Mesenchymal stem cell (in vitro differentiated cells and primary cell): Measurements from ENCODE around the gene LYG2. TPM values are rescaled to one million over a fixed set of nuclear protein-coding genes. Genes with fewer than 3 reads are reported as not detected.
A peak's percentile ranks its signal among the peaks of the same experiment; 100 is the strongest.
"Not testable (repeated sequence)": the region's sequence is repeated elsewhere in the genome, so short reads cannot be mapped to it uniquely, and the experiment has no call there.

ENCODE experiments used
- DNase-seq: peaks from one replicate; pipeline ENCODE4 v3.0.0-alpha.2; 2013
- H2AFZ ChIP-seq: one replicate; pipeline ENCODE4 v1.6.1; 2013; ENCODE audit warnings: low read depth, mild to moderate bottlenecking, control low read depth, inconsistent platforms, low read length, moderate library complexity
- H2AK5ac ChIP-seq: 2 replicates; pipeline ENCODE4 v1.6.1; 2013; ENCODE audit warnings: low read length, moderate library complexity, mild to moderate bottlenecking, inconsistent platforms; ENCODE audit not compliant: severe bottlenecking
- H2BK120ac ChIP-seq: one replicate; pipeline ENCODE4 v1.6.1; 2013; ENCODE audit warnings: low read depth, mild to moderate bottlenecking, inconsistent platforms, low read length, moderate library complexity
- H2BK12ac ChIP-seq, 2 experiments: one replicate each; pipeline ENCODE4 v1.6.1; 2013; ENCODE audit warnings: inconsistent platforms in 2 of 2, low read length in 2 of 2, mild to moderate bottlenecking in 2 of 2, moderate library complexity in 2 of 2, control low read depth in 1 of 2
- H2BK15ac ChIP-seq: one replicate; pipeline ENCODE4 v1.6.1; 2013; ENCODE audit warnings: mild to moderate bottlenecking, low read depth, inconsistent platforms; ENCODE audit not compliant: poor library complexity, severe bottlenecking
- H2BK5ac ChIP-seq: 2 replicates; pipeline ENCODE4 v1.6.1; 2013; ENCODE audit warnings: low read depth, mild to moderate bottlenecking, low read length, control low read depth, inconsistent platforms; ENCODE audit not compliant: poor library complexity, severe bottlenecking
- H3K14ac ChIP-seq, 2 experiments: one replicate each; pipeline ENCODE4 v1.6.1; 2013; ENCODE audit warnings: inconsistent platforms in 2 of 2, low read length in 2 of 2, control low read depth in 1 of 2, mild to moderate bottlenecking in 1 of 2, moderate library complexity in 1 of 2
- H3K18ac ChIP-seq, 2 experiments: one replicate each; pipeline ENCODE4 v1.6.1; 2013; ENCODE audit warnings: inconsistent platforms in 2 of 2, low read length in 2 of 2, control low read depth in 1 of 2, low read depth in 1 of 2, mild to moderate bottlenecking in 1 of 2
- H3K23ac ChIP-seq, 2 experiments: one replicate each; pipeline ENCODE4 v1.6.1; 2013; ENCODE audit warnings: inconsistent platforms in 2 of 2, low read length in 2 of 2, mild to moderate bottlenecking in 2 of 2, moderate library complexity in 2 of 2, control low read depth in 1 of 2
- H3K27ac ChIP-seq: 2 replicates; pipeline ENCODE4 v1.5.1; 2013; ENCODE audit warnings: mild to moderate bottlenecking, moderate library complexity, low read length, control low read depth, inconsistent platforms; ENCODE audit not compliant: poor library complexity, severe bottlenecking
- H3K27me3 ChIP-seq, 2 experiments: 2 replicates each; pipeline versions ENCODE4 v1.6.1 to v1.7.0; 2013; ENCODE audit warnings: low read length in 2 of 2, mild to moderate bottlenecking in 2 of 2, moderate library complexity in 2 of 2, control low read depth in 1 of 2, inconsistent platforms in 1 of 2; ENCODE audit not compliant: control insufficient read depth in 1 of 2, insufficient read depth in 1 of 2
- H3K36me3 ChIP-seq, 2 experiments: 2 replicates each; pipeline versions ENCODE4 v1.6.1 to v1.7.0; 2013; ENCODE audit warnings: low read length in 2 of 2, control low read depth in 1 of 2, inconsistent platforms in 1 of 2, low read depth in 1 of 2, mild to moderate bottlenecking in 1 of 2; ENCODE audit not compliant: insufficient read depth in 2 of 2, control insufficient read depth in 1 of 2
- H3K4ac ChIP-seq, 2 experiments: one replicate each; pipeline ENCODE4 v1.6.1; 2013; ENCODE audit warnings: inconsistent platforms in 2 of 2, low read length in 2 of 2, mild to moderate bottlenecking in 2 of 2, moderate library complexity in 2 of 2, control low read depth in 1 of 2, low read depth in 1 of 2
- H3K4me1 ChIP-seq: 2 replicates; pipeline ENCODE4 v1.6.1; 2013; ENCODE audit warnings: low read depth, low read length, control low read depth; ENCODE audit not compliant: control insufficient read depth, insufficient read depth
- H3K4me2 ChIP-seq: 2 replicates; pipeline ENCODE4 v1.6.1; 2013; ENCODE audit warnings: low read length, mild to moderate bottlenecking, inconsistent platforms; ENCODE audit not compliant: poor library complexity, severe bottlenecking
- H3K4me3 ChIP-seq, 2 experiments: 2 replicates each; pipeline versions ENCODE4 v1.5.1 to v1.7.0; 2013; ENCODE audit warnings: low read length in 2 of 2, mild to moderate bottlenecking in 2 of 2, control low read depth in 1 of 2, low read depth in 1 of 2; ENCODE audit not compliant: insufficient read depth in 1 of 2
- H3K79me1 ChIP-seq: replicated peaks from 2 replicates; pipeline ENCODE4 v1.6.1; 2013; ENCODE audit warnings: mild to moderate bottlenecking, control low read depth, low read length, inconsistent platforms; ENCODE audit not compliant: poor library complexity, severe bottlenecking
- H3K9ac ChIP-seq: 2 replicates; pipeline ENCODE4 v1.7.0; 2013; ENCODE audit warnings: mild to moderate bottlenecking, low read length, moderate library complexity
- H3K9me3 ChIP-seq: 2 replicates; pipeline ENCODE4 v1.7.0; 2013; ENCODE audit warnings: mild to moderate bottlenecking, low read length; ENCODE audit not compliant: control insufficient read depth
- H4K8ac ChIP-seq: one replicate; pipeline ENCODE4 v1.6.1; 2013; ENCODE audit warnings: inconsistent platforms, mild to moderate bottlenecking, low read length, moderate library complexity
- H4K91ac ChIP-seq: one replicate; pipeline ENCODE4 v1.6.1; 2013; ENCODE audit warnings: mild to moderate bottlenecking, low read length, inconsistent platforms
- WGBS: methylation state at CpG from one replicate; pipeline ENCODE4 v1.1.7; 2013; ENCODE audit warnings: mixed read lengths; 5-methylcytosine and 5-hydroxymethylcytosine counted together
- polyA plus RNA-seq, 2 experiments: library from polyadenylated mRNA; stranded (reverse); fragments of 200-250 nt; gene quantifications; one replicate each; pipeline ENCODE4 v1.2.3, GENCODE V29; 2013

LYG2 gene, protein sequence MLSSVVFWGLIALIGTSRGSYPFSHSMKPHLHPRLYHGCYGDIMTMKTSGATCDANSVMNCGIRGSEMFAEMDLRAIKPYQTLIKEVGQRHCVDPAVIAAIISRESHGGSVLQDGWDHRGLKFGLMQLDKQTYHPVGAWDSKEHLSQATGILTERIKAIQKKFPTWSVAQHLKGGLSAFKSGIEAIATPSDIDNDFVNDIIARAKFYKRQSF
- polyA plus RNA-seq (2013, experiment 1 of 2): not detected
- polyA plus RNA-seq (2013, experiment 2 of 2): not detected

DNA sequence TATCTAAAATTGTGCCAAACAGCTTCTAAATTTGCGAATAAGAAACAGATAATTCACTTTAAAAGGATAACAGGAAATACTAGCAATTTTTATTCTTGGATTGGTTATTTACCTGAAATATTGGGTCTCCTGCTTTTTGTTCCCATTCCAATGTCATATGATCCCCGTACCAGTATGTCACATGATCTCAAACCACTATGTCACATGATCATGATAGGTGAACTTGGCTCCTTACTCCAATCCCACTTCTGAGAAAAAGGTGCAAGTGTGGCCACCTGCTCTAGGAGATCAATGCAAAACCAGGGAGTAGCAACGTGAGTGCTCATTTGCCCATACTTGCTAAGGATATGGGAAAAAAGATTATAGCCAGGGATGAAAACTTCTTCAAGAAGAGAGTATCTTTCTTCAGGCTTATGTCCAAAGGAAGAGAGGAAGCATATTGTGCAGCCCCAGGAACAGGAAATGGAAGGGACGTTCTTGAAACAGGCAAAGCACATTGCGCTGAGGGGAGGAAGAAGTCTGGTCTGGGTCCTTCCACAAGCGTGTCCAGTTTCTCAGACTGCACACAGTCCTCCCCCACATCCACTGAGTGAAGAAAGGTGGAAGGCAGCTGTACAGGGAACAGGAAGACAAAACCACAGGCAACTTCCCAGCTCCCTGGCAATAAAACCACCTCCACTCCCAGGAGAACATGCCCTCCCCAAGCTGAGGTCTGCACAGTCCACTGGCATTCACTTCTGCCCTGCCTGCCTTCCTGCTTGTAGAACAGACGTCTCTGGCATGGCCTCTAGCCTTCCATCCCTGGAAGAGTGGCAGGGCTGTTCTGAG lies at the start of gene LYG2:
Gene LYG2 (minus strand): TSS at position 176 of the 828 bp plus-strand sequence. CDS start 1,406 bp downstream, outside the sequence.
- H3K9me3 ChIP-seq: no peaks in the 10 kb centered on the region
- H3K4me1 ChIP-seq: no peaks in the 10 kb centered on the region
- H2AFZ ChIP-seq: no peak within 1 kb of the TSS
- H2AK5ac ChIP-seq: no peak within 1 kb of the TSS
- H3K27me3 ChIP-seq: no peaks in the 10 kb centered on the region
- no peaks in the 10 kb centered on the region for H3K36me3 ChIP-seq
- H3K4ac ChIP-seq: no peak within 1 kb of the TSS
- DNase-seq: no peak
- H4K91ac ChIP-seq: no peak within 1 kb of the TSS
- no peak within 1 kb of the TSS for H3K14ac ChIP-seq
- no peak within 1 kb of the TSS for H3K27ac ChIP-seq
- H3K23ac ChIP-seq: no peak within 1 kb of the TSS
- H2BK12ac ChIP-seq: no peak within 1 kb of the TSS
- H2BK15ac ChIP-seq: no peak within 1 kb of the TSS
- no peak within 1 kb of the TSS for H4K8ac ChIP-seq
- WGBS: 86% methylated on average over 5 of the region's 7 CpGs
- H3K9ac ChIP-seq: no peak within 1 kb of the TSS
- H3K4me2 ChIP-seq: no peak within 1 kb of the TSS
- no peak within 1 kb of the TSS for H2BK120ac ChIP-seq
- no peak within 1 kb of the TSS for H3K18ac ChIP-seq
- no peak within 1 kb of the TSS for H2BK5ac ChIP-seq
- H3K79me1 ChIP-seq: no peaks in the 10 kb centered on the region
- H3K4me3 ChIP-seq: no peak within 1 kb of the TSS

GRCh38 chr2:99301097-99301496 lies 45.6 kb upstream of the LYG2 start, which contains the start of gene LYG1:
TSS of gene LYG1 (minus strand) at chr2:99301197. CDS start at chr2:99295670, 5,527 bp downstream.
- H3K9me3 ChIP-seq, H3K4me3 ChIP-seq, H2BK15ac ChIP-seq, H3K79me1 ChIP-seq, H3K14ac ChIP-seq, H3K4me2 ChIP-seq, H2BK12ac ChIP-seq, H3K23ac ChIP-seq, H4K91ac ChIP-seq, H3K18ac ChIP-seq, H3K27ac ChIP-seq, DNase-seq, H3K9ac ChIP-seq, H2BK5ac ChIP-seq, H3K4ac ChIP-seq, H3K36me3 ChIP-seq, H3K27me3 ChIP-seq, H4K8ac ChIP-seq, H2BK120ac ChIP-seq, H3K4me1 ChIP-seq, H2AFZ ChIP-seq: not testable (repeated sequence)
- WGBS: no CpG with 5 or more reads among the region's 2 CpGs
- peak within 1 kb of the TSS; percentile 84 for H2AK5ac ChIP-seq

- no peak overlapping the region for H2AK5ac ChIP-seq
- no peak overlapping the region for H3K4me3 ChIP-seq
- no peak overlapping the region for H3K14ac ChIP-seq
- no peak overlapping the region for H3K9ac ChIP-seq
- no peak overlapping the region for H2BK5ac ChIP-seq
- peaks cover 5% of the 10 kb centered on the region for H3K4me1 ChIP-seq
- no peak overlapping the region for H3K4me2 ChIP-seq
- no peak overlapping the region for H4K91ac ChIP-seq
- no peaks in the 10 kb centered on the region for H3K9me3 ChIP-seq
- no peak overlapping the region for H2BK120ac ChIP-seq
- H3K4ac ChIP-seq: no peak overlapping the region
- H3K18ac ChIP-seq: no peak overlapping the region
- no peak overlapping the region for H2BK12ac ChIP-seq
- peaks cover 2 to 7% of the 10 kb centered on the region in 2 experiments for H3K36me3 ChIP-seq
- no peak overlapping the region for H2AFZ ChIP-seq
- no peak overlapping the region for H3K23ac ChIP-seq
- no peak overlapping the region for H2BK15ac ChIP-seq
- H4K8ac ChIP-seq: no peak overlapping the region
- 98% methylated on average over 7 of the region's 7 CpGs for WGBS
- no peaks in the 10 kb centered on the region for H3K79me1 ChIP-seq
- H3K27ac ChIP-seq: no peak overlapping the region
- no peak for DNase-seq
- H3K27me3 ChIP-seq: no peaks in the 10 kb centered on the region
These were observed 44.1 kb upstream of the LYG2 start for GRCh38 chr2:99299580-99299979.

GRCh38 chr2:99297994-99298393 lies 42.5 kb upstream of the LYG2 start:
- Histone ChIP-seq H4K8ac (no peak overlapping the region), H3K9me3 (no peaks in the 10 kb centered on the region), H3K36me3 (peaks cover 0 to 2% of the 10 kb centered on the region in 2 experiments), H3K27ac (no peak overlapping the region), H2BK15ac (no peak overlapping the region), H3K4ac (no peak overlapping the region), H3K14ac (no peak overlapping the region), H3K9ac (no peak overlapping the region), H3K4me3 (no peak overlapping the region), H2AFZ (no peak overlapping the region), H3K4me1 (peaks cover 5% of the 10 kb centered on the region), H2BK5ac (no peak overlapping the region), H2AK5ac (no peak overlapping the region), H2BK120ac (no peak overlapping the region), H3K27me3 (no peaks in the 10 kb centered on the region), H3K79me1 (no peaks in the 10 kb centered on the region), H2BK12ac (no peak overlapping the region), H3K4me2 (no peak overlapping the region), H3K18ac (no peak overlapping the region), H4K91ac (no peak overlapping the region), H3K23ac (no peak overlapping the region)
- DNase-seq: peak; percentile 77
- WGBS: 56% methylated on average over 2 of the region's 2 CpGs
